ENCODE measurements around the gene ENTREP1.
"Not testable (repeated sequence)": the region's sequence is repeated elsewhere in the genome, so short reads cannot be mapped to it uniquely, and the experiment has no call there.

The ENTREP1 gene

DNA sequence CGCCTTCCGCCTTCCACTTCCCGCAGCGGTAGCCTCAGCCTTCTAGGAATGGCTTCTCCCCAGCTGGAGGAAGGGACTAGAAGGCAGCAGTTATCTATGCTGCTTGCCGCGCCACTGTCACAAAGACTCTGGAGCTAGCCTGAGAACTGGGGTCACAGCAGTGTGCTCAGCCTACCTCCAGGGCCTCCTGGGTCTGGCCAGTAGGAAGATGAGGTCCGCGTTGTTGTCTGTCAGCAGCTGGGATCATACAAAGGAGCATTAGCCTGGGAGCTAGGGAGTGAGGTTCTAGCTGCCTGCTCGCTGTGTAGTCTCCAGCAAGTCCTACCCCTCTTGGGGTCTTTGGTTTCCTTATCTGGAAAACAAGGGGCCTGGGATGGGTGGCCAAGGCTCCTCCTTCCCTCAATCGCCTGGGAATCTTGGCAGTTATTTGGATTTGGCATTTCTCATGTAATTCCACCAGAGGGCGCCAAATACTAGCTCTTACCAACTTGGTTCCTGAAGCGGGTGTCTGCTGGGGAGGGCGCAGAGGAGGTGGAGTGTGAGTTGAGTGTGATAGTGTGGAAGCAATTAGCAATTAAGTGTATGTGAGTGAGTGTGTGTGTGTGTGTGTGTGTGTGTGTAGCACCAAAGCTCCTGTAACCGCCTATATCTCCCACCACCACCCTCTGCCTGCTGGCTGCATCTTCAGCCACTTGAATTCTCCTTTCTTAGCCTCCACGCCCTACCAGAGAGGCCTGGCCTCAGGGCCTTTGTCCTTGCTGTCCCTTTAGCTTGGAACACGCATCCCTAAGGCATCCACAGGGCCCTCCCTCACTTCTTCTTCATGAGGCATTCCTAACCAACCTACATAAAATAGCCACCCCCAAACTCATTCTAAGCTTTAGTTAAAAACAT lies 97.1 kb downstream of the ENTREP1 start:
- peak; percentile 59 for DNase-seq

DNA sequence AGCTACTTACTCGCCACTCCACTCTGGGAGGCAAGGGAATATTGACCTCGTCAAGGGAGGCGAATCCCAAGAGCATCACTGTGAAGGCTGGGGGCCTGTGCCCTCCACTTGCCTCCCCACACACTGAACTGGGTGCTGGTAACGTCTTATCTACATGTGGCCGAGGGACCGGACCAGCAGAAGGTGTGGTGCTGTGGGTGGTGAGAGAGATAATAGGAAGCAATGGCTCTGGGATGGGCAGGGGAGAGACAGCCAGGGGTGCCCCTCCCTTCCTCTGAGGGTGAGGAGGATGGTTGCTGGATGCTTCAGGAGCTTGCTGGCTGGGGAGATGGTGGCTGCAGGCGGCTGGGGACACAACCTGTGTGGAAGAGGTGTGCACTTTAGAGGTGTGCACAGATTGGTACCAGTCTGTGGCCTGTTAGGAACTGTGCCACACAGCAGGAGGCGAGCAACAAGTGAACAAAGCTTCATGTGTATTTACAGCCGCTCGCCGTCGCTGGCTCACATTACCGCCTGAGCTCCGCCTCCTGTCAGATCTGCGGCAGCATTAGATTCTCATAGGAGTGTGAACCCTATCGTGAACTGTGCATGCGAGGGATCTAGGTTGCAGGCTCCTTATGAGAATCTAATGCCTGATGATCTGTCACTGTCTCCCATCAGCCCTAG lies 100.3 kb downstream of the ENTREP1 start:
- no peak for DNase-seq

DNA sequence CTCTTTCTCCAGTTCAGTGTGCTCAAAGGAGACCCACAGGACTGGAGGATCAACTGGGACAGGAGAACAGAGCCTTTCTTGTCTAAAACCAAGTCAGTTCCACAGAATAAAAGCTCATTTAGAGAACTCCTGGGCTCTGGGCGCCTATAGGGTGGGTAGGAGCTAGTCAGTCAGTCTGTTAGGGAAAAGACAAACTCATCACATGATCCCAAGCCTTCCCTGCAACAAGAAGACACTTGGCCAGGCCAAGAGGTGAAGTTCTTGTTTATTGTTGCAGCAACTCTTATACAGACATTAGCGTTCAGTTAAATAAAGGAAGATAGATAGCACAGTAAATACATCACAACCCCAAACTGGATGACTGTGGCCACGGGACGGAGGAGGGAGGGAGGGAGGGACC lies 102.3 kb downstream of the ENTREP1 start:
- DNase-seq = no peak

DNA sequence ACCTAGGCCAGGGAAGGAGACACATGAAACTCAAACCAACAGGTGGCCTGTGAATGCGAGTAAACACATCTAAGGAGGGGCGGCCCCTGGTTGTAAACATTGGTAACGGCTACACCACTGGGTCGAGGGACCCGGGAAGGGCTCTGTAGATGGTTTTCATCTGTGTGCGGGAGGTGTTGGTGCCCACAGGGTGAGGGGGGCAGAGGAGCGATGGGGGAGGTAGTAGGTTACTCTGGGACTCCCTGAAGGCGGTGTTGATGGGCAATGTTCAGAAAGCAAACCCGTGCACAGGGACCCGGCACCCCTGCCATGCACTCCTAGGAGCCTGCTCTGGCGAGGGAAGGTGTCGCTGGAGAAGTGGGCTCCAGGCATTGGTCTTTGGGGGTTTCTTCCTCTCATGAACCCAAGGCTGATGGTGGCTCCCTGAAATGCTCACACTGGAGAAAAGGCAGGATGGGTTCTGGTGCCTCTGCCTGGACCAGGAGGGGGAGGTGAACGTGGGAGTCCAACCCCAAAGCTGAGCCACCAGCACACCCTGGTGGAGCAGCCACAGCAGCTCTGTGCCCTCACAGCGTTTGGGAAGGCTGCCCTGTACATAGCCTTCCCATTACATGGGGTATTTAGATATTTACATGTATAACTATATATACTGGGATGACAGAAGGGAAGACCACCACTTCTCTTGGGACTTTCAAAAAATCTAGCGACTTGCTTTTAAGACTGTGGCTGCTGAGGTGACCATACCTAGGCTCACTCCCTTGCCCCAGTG lies 103.2 kb downstream of the ENTREP1 start:
- DNase-seq = no peak

DNA sequence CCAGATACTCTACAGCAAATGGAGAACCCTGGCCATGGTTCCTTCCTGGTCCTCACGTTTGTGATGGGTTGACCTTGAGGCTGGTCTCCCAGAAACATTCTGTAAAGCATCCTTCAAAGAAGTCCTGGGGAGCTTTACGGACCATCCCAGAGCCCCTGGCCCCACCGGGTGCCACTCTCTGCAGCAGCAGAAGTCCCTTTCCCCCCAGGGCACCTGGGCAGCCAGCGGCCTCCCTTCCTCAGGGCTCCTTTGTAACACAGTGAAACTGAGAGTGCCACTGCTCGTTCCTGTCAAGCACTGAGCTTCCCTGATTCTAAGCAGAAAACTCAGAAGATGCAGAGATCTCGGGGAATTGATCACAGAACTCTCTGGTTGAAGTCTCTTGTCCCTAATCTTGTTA lies 104.3 kb downstream of the ENTREP1 start:
- DNase-seq = no peak

DNA sequence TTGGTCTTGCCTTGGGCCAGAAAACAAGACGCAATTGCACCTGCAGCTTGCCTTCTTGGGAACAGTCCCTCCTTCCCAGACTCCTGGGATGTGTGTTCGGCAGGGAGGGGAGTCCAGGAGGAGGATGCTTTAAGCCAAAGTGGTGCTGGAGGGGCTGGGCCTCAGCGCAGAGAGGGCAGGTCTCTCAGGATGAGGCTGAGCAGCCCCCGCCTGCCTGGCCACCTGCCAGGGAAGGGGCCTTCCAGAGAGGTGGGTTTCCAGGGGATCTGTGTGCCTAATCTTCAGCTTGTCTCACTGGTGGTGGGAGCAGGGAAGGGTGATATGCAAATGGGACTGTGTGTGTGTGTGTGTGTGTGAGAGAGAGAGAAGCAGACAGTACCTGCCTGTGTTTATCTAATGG lies 105.2 kb downstream of the ENTREP1 start:
- no peak for DNase-seq

DNA sequence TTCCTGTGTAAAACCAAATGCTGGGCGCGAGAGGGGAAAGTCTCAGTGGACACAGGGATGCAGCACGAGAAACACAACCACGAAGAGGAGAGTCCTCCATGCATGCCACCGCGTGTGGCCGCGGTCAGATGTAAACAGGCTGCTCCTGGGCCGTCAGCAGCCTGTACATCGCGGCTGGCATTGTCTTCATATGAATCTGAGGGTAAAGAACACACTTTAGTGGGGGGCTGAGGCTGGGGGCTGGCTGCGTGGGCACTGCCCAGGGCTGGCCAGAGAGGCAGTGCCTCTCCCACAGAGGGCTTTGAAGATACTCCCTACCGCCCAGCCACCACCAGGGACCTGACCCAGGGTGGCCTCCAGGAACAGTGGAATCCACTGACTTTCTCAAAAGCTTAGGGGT lies 106.2 kb downstream of the ENTREP1 start:
- no peak for DNase-seq

DNA sequence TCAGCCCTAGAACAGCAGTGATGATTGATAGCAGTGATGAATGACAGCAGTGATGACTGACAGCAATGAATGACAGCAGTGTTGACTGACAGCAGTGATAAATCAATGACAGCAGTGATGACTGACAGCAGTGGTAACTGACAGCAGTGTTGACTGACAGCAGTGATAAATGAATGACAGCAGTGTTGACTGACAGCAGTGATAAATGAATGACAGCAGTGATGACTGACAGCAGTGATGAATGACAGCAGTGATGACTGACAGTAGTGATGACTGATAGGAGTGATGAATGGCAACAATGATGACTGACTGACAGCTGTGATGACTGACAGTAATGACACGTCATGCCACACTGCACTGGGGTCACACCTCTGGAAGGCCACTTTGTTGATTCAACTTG lies 106.8 kb downstream of the ENTREP1 start:
- no peak for DNase-seq

DNA sequence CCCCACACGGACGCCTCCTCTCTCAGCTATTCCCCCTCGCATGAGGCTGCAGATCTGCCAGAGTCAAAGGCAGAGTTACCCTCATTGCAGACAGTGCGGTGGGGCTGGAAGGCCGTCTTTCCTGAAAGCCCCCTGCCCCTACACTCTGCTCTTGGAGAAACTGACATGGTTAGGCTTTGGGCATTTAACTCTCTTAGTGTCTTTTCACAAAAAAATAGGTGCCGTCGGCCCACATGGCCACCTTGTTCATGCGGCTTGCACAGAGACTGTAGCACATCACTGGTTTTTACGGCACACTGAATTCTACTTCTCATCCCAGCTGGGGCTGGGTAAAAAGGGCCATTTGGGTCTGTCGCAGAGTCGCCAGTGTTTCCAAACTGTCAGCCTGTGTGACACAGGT lies 107.6 kb downstream of the ENTREP1 start:
- DNase-seq = no peak

DNA sequence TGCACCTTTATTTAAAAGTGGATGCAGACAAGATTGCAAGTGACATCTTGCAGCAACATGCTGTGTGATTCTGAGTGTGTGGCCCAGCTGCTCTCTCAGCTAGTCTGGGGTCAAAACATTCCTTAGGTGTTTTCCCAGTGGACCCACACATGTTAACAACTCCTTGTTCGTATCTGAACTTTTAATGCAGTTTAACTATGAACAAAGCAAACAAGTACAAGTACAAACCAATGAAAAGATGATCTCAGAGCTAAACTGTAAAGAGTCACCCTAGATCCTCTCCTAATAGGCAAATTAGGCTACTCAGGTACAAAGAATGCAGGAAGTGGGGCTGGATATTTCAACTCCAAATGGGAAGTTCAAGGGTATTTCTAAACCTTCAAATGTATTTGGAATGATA lies 108.4 kb downstream of the ENTREP1 start:
- no peak for DNase-seq

DNA sequence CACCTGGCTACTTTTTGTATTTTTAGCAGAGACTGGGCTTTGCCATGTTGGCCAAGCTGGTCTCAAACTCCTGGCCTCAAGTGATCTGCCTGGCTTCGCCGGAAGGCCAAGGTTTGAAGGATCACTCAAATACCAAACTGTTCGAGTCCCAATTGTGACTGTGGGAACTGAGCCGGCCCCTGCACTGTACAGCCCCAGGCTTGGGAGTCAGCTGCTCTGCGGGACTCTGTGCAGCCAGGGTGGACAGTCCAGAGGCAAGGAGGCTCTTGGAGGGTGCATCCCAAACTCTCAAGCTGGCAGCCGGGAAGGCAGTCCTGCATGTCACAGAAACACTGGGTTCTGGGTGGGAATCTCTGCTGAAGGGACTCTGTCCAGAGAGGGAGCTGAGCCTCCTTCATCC lies 109.0 kb downstream of the ENTREP1 start:
- no peak for DNase-seq

DNA sequence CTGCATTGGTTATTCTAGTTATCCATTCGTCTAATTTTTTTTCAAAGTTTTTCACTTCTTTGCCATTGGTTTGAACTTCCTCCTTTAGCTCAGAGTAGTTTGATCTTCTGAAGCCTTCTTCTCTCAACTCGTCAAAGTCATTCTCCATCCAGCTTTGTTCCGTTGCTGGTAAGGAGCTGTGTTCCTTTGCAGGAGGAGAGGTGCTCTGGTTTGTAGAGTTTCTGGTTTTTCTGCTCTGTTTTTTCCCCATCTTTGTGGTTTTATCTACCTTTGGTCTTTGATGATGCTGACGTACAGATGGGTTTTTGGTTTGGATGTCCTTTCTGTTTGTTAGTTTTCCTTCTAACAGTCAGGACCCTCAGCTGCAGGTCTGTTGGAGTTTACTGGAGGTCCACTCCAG lies 114.6 kb downstream of the ENTREP1 start:
- not testable (repeated sequence) for DNase-seq

DNA sequence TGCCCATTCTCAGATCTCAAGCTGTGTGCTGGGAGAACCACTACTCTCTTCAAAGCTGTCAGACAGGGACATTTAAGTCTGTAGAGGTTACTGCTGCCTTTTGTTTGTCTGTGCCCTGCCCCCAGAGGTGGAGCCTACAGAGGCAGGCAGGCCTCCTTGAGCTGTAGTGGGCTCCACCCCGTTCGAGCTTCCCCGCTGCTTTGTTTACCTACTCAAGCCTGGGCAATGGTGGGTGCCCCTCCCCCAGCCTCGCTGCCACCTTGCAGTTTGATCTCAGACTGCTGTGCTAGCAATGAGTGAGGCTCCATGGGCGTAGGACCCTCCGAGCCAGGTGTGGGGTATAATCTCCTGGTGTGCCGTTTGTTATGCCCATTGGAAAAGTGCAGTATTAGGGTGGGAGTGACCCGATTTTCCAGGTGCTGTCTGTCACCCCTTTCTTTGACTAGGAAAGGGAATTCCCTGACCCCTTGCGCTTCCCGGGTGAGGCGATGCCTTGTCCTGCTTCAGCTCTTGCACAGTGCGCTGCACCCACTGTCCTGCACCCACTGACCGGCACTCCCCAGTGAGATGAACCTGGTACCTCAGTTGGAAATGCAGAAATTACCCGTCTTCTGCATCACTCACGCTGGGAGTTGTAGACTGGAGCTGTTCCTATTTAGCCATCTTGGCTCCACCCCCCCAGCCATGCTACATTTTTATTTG lies 115.4 kb downstream of the ENTREP1 start:
- DNase-seq = not testable (repeated sequence)

Data from activated CD4-positive, alpha-beta T cell treated with anti-CD3 and anti-CD28 coated beads, Interleukin-10, Interleukin-2, amounts not matched to agents 100 ng/mL and 50 ng/mL, durations not matched to agents 16 hours and 8 hours (primary cell).